ENCODE results near the gene PPARD.

- TF ChIP-seq CTCF (IDR thresholded peaks at IDR 0.05 in 8 of 11, conservative IDR thresholded peaks at IDR 0.05 in 3 of 11) (no peak), POLR2A (IDR thresholded peaks at IDR 0.05) (no peak), POLR2AphosphoS5 (IDR thresholded peaks at IDR 0.05) (no peak)
Measured at GRCh38 chr6:35330541-35331119, 11.7 kb upstream of the PPARD start.

Data from spleen (tissue), 7 donors.